Natural killer cell treated with Interleukin-12 subunit alpha and Interleukin-12 subunit beta and Interleukin-15 and Interleukin-18, amount 100 ng/mL, for 72 hours (primary cell): ENCODE results near the gene FTCDNL1. TPM values are rescaled to one million over a fixed set of nuclear protein-coding genes. Genes with fewer than 3 reads are reported as not detected.

Source experiments
- ATAC-seq, 2 donors: fragments of 150-1000 bp; cut with Tn5 transposase in 1 of 2; sonication (Bioruptor Pico), chemical (Tn5 transposase) in 1 of 2; 2 replicates each; pipeline ENCODE4 v1.10.0; 2021
- DNase-seq: peaks from one replicate; pipeline ENCODE4 v3.0.0; 2022; ENCODE audit warnings: low spot score
- H3K27ac Mint-ChIP-seq, 2 donors: 1 replicate in 1 of 2; 2 replicates in 1 of 2; pipeline ENCODE4 v1.8.0; 2022; ENCODE audit warnings: mixed read lengths in 2 of 2, mild to moderate bottlenecking in 1 of 2, moderate library complexity in 1 of 2
- H3K27me3 Mint-ChIP-seq, 2 donors: 1 replicate in 1 of 2; 2 replicates in 1 of 2; pipeline ENCODE4 v1.8.0; 2022; ENCODE audit warnings: mixed read lengths in 2 of 2
- H3K36me3 Mint-ChIP-seq: one replicate; pipeline ENCODE4 v1.8.0; 2022; ENCODE audit warnings: mixed read lengths
- H3K4me1 Mint-ChIP-seq, 2 donors: 1 replicate in 1 of 2; 2 replicates in 1 of 2; pipeline ENCODE4 v1.8.0; 2022; ENCODE audit warnings: low read depth in 2 of 2, mixed read lengths in 2 of 2, mild to moderate bottlenecking in 1 of 2
- H3K4me3 Mint-ChIP-seq: one replicate; pipeline ENCODE4 v1.8.0; 2022; ENCODE audit warnings: mixed read lengths
- H3K9me3 Mint-ChIP-seq: 2 replicates; pipeline ENCODE4 v1.8.0; 2022; ENCODE audit warnings: mixed read lengths
- total RNA-seq, 2 donors: library from RNA; stranded (reverse); gene quantifications; one replicate each; pipeline ENCODE4 v1.2.3, GENCODE V29; 2022

FTCDNL1 gene
- total RNA-seq, 2 donors from 2014 or later, result 0.48 to 2.2 TPM

DNA sequence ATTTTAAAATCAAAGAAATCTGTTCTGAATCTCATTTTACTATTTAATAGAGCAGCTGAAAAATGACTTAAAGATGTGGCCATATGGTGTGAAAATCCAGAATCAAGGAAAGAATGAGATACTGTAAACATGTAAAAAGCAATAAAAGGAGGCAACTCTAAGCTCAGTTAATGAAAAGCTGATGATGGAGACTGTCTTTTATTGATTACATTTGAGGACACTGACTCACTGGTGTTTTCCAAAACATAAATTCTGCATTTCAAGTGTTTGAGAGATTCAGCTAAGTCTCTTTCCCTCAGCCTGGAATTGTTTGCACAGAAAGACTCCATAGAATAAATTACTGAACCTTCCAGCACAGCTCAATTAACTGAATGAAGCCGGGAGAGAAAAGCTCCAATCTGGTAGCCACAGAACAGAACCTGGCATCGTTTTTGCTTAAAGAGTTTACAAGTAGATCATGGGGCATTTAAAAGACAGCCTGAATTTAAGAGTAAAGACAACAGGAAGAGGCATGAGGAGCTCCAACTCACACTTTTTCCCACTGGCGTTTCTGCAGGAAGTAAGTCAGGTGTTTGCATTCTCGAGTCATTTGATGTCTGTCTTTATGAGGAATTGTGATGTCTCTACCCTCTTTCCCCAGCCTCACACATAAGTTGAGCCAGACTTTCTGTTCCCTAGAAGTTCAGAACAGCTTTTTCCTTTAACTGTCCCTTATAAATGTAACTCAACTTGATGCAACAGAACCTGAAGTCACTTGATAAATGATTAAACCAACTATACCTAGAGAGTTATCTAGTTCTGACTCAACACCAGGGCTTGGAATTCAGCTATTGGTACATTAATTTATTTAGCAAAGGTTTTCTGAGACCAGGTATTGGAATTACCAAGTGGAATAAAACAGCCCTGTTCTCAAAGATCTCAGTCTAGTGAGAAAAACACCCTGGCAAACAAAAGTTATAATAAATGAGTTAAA is 53.3 kb downstream of the FTCDNL1 start:
- Mint-ChIP-seq H3K36me3 (no peaks in the 10 kb centered on the region), H3K4me1 (no peaks in the 10 kb centered on the region), H3K27me3 (peaks cover 0 to 6% of the 10 kb centered on the region in 2 donors), H3K9me3 (no peaks in the 10 kb centered on the region), H3K27ac (no peak overlapping the region), H3K4me3 (no peak overlapping the region)
- no peak for ATAC-seq
- no peak for DNase-seq

DNA sequence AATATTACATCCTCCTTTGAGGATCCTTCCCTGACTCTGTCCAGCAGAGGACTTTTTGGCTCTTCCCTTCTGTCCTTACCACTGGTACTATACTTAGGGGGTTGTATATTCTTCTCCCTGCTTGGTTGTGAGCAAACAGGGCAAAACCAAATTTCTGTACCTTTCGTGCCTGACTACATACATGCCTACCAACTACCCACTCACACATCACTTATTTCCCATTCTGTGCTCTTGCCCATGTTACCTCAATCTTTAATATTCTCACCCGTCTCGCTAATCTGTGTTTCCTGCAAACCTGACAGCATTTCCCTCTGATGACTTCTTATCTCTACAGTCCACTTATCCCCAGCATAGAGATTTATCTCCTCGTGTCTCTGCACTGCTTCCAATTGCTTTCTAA is 58.6 kb downstream of the FTCDNL1 start:
- Mint-ChIP-seq H3K9me3 (no peaks in the 10 kb centered on the region), H3K27ac (no peak overlapping the region), H3K27me3 (peaks cover 3 to 13% of the 10 kb centered on the region in 2 donors), H3K4me1 (no peaks in the 10 kb centered on the region), H3K4me3 (no peak overlapping the region), H3K36me3 (no peaks in the 10 kb centered on the region)
- no peak for DNase-seq
- ATAC-seq, result no peak

GRCh38 chr2:199791326-199791725 is 59.7 kb downstream of the FTCDNL1 start:
- no peaks in the 10 kb centered on the region for H3K4me1 Mint-ChIP-seq
- no peak for ATAC-seq
- peaks cover 3 to 13% of the 10 kb centered on the region in 2 donors for H3K27me3 Mint-ChIP-seq
- DNase-seq, result no peak
- H3K36me3 Mint-ChIP-seq, result no peaks in the 10 kb centered on the region
- no peak overlapping the region for H3K27ac Mint-ChIP-seq
- no peaks in the 10 kb centered on the region for H3K9me3 Mint-ChIP-seq
- no peak overlapping the region for H3K4me3 Mint-ChIP-seq

- no peaks in the 10 kb centered on the region for H3K36me3 Mint-ChIP-seq
- H3K4me1 Mint-ChIP-seq, result no peaks in the 10 kb centered on the region
- peak in 1 of 2 donors; percentile 27 for ATAC-seq
- H3K27ac Mint-ChIP-seq, result no peak overlapping the region
- DNase-seq, result no peak
- no peak overlapping the region for H3K4me3 Mint-ChIP-seq
- H3K27me3 Mint-ChIP-seq, result peaks cover 5 to 6% of the 10 kb centered on the region in 2 donors
- H3K9me3 Mint-ChIP-seq, result no peaks in the 10 kb centered on the region
Measured at GRCh38 chr2:199784512-199784911, 66.5 kb downstream of the FTCDNL1 start.

DNA sequence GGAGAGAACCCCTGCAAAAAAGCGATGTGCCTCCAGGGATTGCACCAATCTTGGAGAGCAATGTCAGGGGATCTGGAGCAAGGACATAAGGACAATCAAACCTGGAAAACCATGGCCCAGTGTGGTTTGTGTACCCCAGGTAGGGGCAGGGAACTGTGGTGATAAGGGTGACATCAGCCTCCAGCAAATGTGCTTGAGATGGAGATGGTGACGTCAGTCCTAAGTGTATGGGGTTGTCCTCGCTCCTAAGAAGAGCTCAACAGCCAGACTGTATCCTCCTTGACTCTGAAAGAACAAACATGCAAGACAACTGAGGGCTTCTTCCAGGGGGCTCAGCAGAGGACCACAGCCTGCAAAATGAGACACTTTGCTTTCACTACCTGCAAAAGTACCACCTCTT is 71.4 kb downstream of the FTCDNL1 start:
- H3K4me3 Mint-ChIP-seq, result no peak overlapping the region
- H3K9me3 Mint-ChIP-seq, result peaks cover 3% of the 10 kb centered on the region
- H3K4me1 Mint-ChIP-seq, result no peaks in the 10 kb centered on the region
- H3K36me3 Mint-ChIP-seq, result no peaks in the 10 kb centered on the region
- no peak overlapping the region for H3K27ac Mint-ChIP-seq
- no peak for DNase-seq
- peaks cover 0 to 8% of the 10 kb centered on the region in 2 donors for H3K27me3 Mint-ChIP-seq
- no peak for ATAC-seq

- H3K36me3 Mint-ChIP-seq, result no peaks in the 10 kb centered on the region
- no peak overlapping the region for H3K4me3 Mint-ChIP-seq
- ATAC-seq (no peak), DNase-seq (no peak)
- no peaks in the 10 kb centered on the region for H3K4me1 Mint-ChIP-seq
- H3K27ac Mint-ChIP-seq, result no peak overlapping the region
- H3K9me3 Mint-ChIP-seq, result peaks cover 3% of the 10 kb centered on the region
- peaks cover 0 to 8% of the 10 kb centered on the region in 2 donors for H3K27me3 Mint-ChIP-seq
Measured at GRCh38 chr2:199778655-199779054, 72.3 kb downstream of the FTCDNL1 start.

GRCh38 chr2:199777916-199778315 is 73.1 kb downstream of the FTCDNL1 start:
- Mint-ChIP-seq H3K9me3 (peaks cover 3% of the 10 kb centered on the region), H3K27ac (no peak overlapping the region), H3K36me3 (no peaks in the 10 kb centered on the region)

DNA sequence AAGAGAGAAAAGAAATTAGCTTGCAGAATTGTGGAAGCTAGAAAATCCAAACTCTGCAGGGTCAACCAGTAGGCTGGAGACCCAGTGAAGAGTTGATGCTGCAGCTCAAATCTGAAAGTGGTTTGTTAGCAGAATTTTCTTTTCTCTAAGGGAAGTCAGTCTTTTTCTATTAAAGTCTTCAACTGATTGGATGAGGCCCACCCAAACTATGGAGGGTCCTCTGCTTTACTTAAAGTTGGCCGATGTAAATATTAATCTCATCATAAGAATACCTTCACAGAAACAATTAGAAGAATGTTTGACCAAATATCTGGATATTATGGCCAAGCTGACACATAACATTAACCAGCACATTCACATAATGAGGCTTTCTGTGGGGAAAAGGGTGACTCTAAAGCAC is 73.7 kb downstream of the FTCDNL1 start:
- DNase-seq (no peak), ATAC-seq (no peak)
- Mint-ChIP-seq H3K9me3 (peaks cover 3% of the 10 kb centered on the region), H3K4me3 (no peak overlapping the region), H3K36me3 (no peaks in the 10 kb centered on the region), H3K4me1 (no peaks in the 10 kb centered on the region), H3K27ac (no peak overlapping the region), H3K27me3 (peaks cover 0 to 7% of the 10 kb centered on the region in 2 donors)

More at GRCh38 chr2:199777916-199778315, 73.1 kb downstream of the FTCDNL1 start:
- DNase-seq (no peak), ATAC-seq (no peak)
- H3K4me3 Mint-ChIP-seq, result no peak overlapping the region
- no peaks in the 10 kb centered on the region for H3K4me1 Mint-ChIP-seq
- H3K27me3 Mint-ChIP-seq, result peaks cover 0 to 8% of the 10 kb centered on the region in 2 donors

- ATAC-seq (no peak), DNase-seq (no peak)
- Mint-ChIP-seq H3K4me3 (no peak overlapping the region), H3K27ac (no peak overlapping the region), H3K4me1 (no peaks in the 10 kb centered on the region), H3K36me3 (no peaks in the 10 kb centered on the region), H3K9me3 (peaks cover 3% of the 10 kb centered on the region), H3K27me3 (peaks cover 0 to 5% of the 10 kb centered on the region in 2 donors)
Measured at GRCh38 chr2:199775267-199775666, 75.7 kb downstream of the FTCDNL1 start.

DNA sequence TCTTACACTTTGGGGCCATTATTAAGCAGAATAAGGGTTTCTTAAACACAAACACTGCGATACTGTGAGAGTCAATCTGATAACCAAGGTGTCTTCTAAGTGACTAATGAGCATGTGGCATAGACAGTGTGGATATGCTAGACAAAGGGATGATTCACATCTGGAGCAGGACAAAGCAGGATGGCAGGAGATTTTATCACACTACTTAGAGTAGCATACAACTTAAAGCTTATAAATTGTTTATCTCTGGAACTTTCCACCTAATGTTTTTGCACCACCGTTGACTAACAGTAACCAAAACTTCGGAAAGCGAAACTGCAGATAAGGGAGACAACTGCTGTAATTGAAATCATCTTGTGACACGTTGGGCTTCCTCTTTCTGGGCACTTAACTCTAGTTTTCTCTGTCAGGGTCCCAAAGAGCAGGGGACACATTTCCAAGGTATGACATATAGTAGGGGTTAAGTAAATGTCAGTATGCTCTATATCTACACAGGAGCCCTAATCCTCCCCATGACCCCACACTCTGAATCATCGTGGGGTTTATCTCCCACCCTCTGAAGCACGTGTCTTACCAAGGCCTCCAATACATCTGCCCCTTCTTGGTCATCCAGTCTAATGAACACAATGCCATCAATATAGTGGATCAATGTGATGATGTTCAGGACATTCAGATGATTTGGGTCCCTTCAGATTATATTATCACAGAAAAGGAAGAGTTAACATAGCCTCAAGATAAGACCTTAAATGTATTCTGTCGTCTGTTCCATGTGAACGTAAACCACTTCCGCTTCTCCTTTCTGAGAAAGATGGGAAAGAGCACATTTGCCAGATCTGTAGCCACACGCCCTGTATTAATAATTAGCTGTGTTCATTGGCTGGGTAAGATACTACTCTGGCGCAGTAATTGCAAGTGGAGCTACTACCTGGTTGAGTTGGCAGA is 78.7 kb downstream of the FTCDNL1 start:
- ATAC-seq, result peak in 1 of 2 donors; percentile 59
- peaks cover 6 to 8% of the 10 kb centered on the region in 2 donors for H3K27me3 Mint-ChIP-seq
- H3K4me1 Mint-ChIP-seq, result no peaks in the 10 kb centered on the region
- no peaks in the 10 kb centered on the region for H3K36me3 Mint-ChIP-seq
- H3K9me3 Mint-ChIP-seq, result peaks cover 7% of the 10 kb centered on the region
- H3K27ac Mint-ChIP-seq, result peak overlapping the region in 1 of 2 donors; percentile 24
- H3K4me3 Mint-ChIP-seq, result no peak overlapping the region
- DNase-seq, result no peak

DNA sequence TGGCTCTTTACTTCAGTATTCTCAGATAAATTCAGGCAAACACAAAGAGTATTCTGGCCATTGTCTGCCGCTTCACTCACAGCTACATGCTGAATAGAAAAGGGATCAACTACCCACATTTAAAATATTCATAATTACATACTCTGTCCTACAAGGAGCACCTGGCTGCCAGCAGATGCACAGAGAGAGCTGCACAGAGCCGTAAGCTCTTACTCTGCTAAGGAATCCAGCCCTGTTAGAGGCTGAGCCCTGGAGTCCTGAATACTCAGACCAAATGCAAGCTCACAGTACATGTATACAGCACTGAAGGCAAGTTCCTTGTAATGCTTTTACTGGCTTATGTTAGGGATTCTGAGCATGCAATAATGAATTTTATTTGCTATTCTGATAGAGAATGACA is 80.3 kb downstream of the FTCDNL1 start:
- ATAC-seq (no peak), DNase-seq (no peak)
- H3K9me3 Mint-ChIP-seq, result peaks cover 7% of the 10 kb centered on the region
- H3K27me3 Mint-ChIP-seq, result peaks cover 6 to 12% of the 10 kb centered on the region in 2 donors
- H3K4me3 Mint-ChIP-seq, result no peak overlapping the region
- no peak overlapping the region for H3K27ac Mint-ChIP-seq
- H3K4me1 Mint-ChIP-seq, result no peaks in the 10 kb centered on the region
- no peaks in the 10 kb centered on the region for H3K36me3 Mint-ChIP-seq

DNA sequence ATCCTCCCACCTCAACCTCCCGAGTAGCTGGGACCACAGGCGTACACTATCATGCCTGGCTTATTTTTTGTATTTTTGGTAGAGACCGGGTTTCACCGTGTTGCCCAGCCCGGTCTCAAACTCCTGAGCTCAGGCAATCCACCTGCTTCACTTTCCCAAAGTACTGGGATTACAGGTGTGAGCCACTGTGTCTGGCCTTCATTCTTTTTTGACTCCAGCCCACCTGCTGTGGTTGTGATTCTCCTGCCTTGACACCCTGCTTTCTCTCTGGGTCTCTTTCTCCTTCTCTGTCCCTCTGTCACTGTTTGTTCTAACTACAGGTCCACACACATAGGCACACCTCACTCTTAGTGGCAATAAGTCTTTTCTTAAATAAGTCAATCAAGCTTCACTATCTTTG is 85.3 kb downstream of the FTCDNL1 start:
- DNase-seq (no peak), ATAC-seq (no peak)
- Mint-ChIP-seq H3K27ac (no peak overlapping the region), H3K27me3 (peaks cover 4 to 15% of the 10 kb centered on the region in 2 donors), H3K4me3 (no peak overlapping the region), H3K36me3 (no peaks in the 10 kb centered on the region), H3K4me1 (no peaks in the 10 kb centered on the region), H3K9me3 (peaks cover 4% of the 10 kb centered on the region)

DNA sequence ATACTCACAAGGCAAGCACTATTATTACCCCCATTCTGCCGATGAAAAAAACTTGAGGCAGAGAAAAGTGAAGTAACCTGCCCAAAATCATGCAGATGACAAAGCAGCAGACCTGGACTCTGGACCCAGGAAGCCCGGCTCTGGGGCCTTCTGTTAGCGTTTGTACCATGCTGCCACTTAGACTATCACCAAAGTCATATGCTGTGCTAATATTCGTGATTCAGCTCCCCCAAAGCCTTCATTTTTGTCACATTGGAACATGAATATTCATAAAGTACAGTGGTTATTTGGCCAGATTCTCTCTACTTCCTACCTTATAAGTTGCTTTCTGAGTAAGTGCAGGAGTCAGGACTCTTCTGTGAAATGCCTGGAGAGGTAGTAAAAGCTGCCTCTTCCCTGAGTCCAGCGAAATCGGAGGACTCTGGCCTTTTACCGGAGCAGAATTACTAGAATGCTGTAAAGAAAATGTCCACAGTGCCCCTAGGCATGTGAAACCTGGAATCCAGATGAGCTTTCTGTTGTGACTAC is 86.7 kb downstream of the FTCDNL1 start:
- no peak for ATAC-seq
- H3K4me1 Mint-ChIP-seq, result no peaks in the 10 kb centered on the region
- no peaks in the 10 kb centered on the region for H3K9me3 Mint-ChIP-seq

More for the DNA sequence above, 86.7 kb downstream of the FTCDNL1 start:
- H3K27me3 Mint-ChIP-seq, result peaks cover 2 to 7% of the 10 kb centered on the region in 2 donors
- H3K4me3 Mint-ChIP-seq, result no peak overlapping the region
- H3K27ac Mint-ChIP-seq, result no peak overlapping the region
- H3K36me3 Mint-ChIP-seq, result no peaks in the 10 kb centered on the region
- no peak for DNase-seq
